Measurements from ENCODE around the gene MAP1B. TPM values are rescaled to one million over a fixed set of nuclear protein-coding genes. Genes with fewer than 3 reads are reported as not detected.

Gene MAP1B
- total and polyA plus RNA-seq, 4 donors, result 1.5 to 46.7 (median 16.0) TPM

- H3K9ac ChIP-seq (ENCODE audit: insufficient read depth in 1 of 2, low read length in 2 of 2), result no peak overlapping the region
- DNase-seq, result no peak
- no peaks in the 10 kb centered on the region for H3K9me3 ChIP-seq (ENCODE audit: control insufficient read depth in 4 of 4, insufficient read depth in 3 of 4, low read length in 3 of 4)
- TF ChIP-seq CTCF (IDR thresholded peaks at IDR 0.05; ENCODE audit: control extremely low read depth, extremely low read depth), result no peak
- no peak for ATAC-seq (ENCODE audit: insufficient read depth, low FRiP score)
- 44 to 53% methylated on average over 8 of the region's 8 CpGs for WGBS, 2 donors
- H3K27ac ChIP-seq (ENCODE audit: low read depth in 1 of 2, low read length in 1 of 2), result no peak overlapping the region
- no peak overlapping the region for H3K4me3 ChIP-seq
- H3K36me3 ChIP-seq (ENCODE audit: control insufficient read depth in 4 of 4, insufficient read depth in 4 of 4, low read length in 4 of 4), result peaks cover 0 to 4% (median 0%) of the 10 kb centered on the region in 4 donors
- H3K27me3 ChIP-seq (ENCODE audit: control insufficient read depth in 3 of 3, insufficient read depth in 3 of 3, low read length in 2 of 3), result no peaks in the 10 kb centered on the region
- peaks cover 0 to 17% (median 0%) of the 10 kb centered on the region in 5 donors for H3K4me1 ChIP-seq (ENCODE audit: control insufficient read depth in 5 of 5, insufficient read depth in 5 of 5, low read length in 5 of 5)
Observed at GRCh38 chr5:72138943-72139521, 31.8 kb downstream of the MAP1B start.

DNA sequence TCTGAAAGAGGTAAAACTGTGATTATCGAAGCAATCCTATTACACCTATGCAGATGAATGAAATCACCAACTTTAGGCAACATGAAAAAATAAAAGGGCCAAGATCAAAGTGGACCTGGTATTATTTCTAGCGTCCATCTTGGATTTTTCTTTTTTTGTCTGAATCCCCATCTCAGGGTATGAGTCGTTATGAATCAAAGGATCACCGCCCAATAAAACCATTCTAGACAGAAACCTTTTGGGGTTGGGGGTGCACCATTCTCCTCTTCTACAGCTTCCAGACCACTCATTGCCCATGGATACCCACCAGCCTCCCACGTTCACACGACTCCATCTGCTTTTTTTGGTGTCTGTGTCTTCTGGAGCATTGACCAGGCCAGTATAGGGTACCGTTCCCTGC is 33.4 kb downstream of the MAP1B start:
- H3K9ac ChIP-seq (ENCODE audit: insufficient read depth in 1 of 2, low read length in 2 of 2), result no peak overlapping the region
- no peaks in the 10 kb centered on the region for H3K27me3 ChIP-seq (ENCODE audit: control insufficient read depth in 3 of 3, insufficient read depth in 3 of 3, low read length in 2 of 3)
- H3K36me3 ChIP-seq (ENCODE audit: control insufficient read depth in 4 of 4, insufficient read depth in 4 of 4, low read length in 4 of 4), result peaks cover 0 to 4% (median under 1%) of the 10 kb centered on the region in 4 donors
- peaks cover 0 to 16% (median 0%) of the 10 kb centered on the region in 5 donors for H3K4me1 ChIP-seq (ENCODE audit: control insufficient read depth in 5 of 5, insufficient read depth in 5 of 5, low read length in 5 of 5)
- no peaks in the 10 kb centered on the region for H3K9me3 ChIP-seq (ENCODE audit: control insufficient read depth in 4 of 4, insufficient read depth in 3 of 4, low read length in 3 of 4)
- no peak for TF ChIP-seq CTCF (IDR thresholded peaks at IDR 0.05; ENCODE audit: control extremely low read depth, extremely low read depth)
- no peak overlapping the region for H3K4me3 ChIP-seq
- DNase-seq, result no peak
- ATAC-seq (ENCODE audit: insufficient read depth, low FRiP score), result no peak
- H3K27ac ChIP-seq (ENCODE audit: low read depth in 1 of 2, low read length in 1 of 2), result peak overlapping the region in 1 of 2 donors; percentile 11
- WGBS, 2 donors, result 92 to 97% methylated on average over 7 of the region's 7 CpGs

- H3K9me3 ChIP-seq (ENCODE audit: control insufficient read depth in 4 of 4, insufficient read depth in 3 of 4, low read length in 3 of 4), result no peaks in the 10 kb centered on the region
- H3K4me1 ChIP-seq (ENCODE audit: control insufficient read depth in 5 of 5, insufficient read depth in 5 of 5, low read length in 5 of 5), result peaks cover 0 to 12% (median 2%) of the 10 kb centered on the region in 5 donors
- H3K36me3 ChIP-seq (ENCODE audit: control insufficient read depth in 4 of 4, insufficient read depth in 4 of 4, low read length in 4 of 4), result peaks cover 0 to 2% (median 0%) of the 10 kb centered on the region in 4 donors
- peak in 2 of 3 donors; percentile 18 to 40 for DNase-seq
- no peak for TF ChIP-seq CTCF (IDR thresholded peaks at IDR 0.05; ENCODE audit: control extremely low read depth, extremely low read depth)
- 68 to 79% methylated on average over 8 of the region's 8 CpGs for WGBS, 2 donors
- no peaks in the 10 kb centered on the region for H3K27me3 ChIP-seq (ENCODE audit: control insufficient read depth in 3 of 3, insufficient read depth in 3 of 3, low read length in 2 of 3)
- no peak overlapping the region for H3K9ac ChIP-seq (ENCODE audit: insufficient read depth in 1 of 2, low read length in 2 of 2)
- H3K4me3 ChIP-seq, result no peak overlapping the region
- no peak for ATAC-seq (ENCODE audit: insufficient read depth, low FRiP score)
- peak overlapping the region; percentile 28 to 59 for H3K27ac ChIP-seq (ENCODE audit: low read depth in 1 of 2, low read length in 1 of 2)
Observed at GRCh38 chr5:72141440-72142355, 34.4 kb downstream of the MAP1B start.

Data from lung (tissue), 12 donors.